Measurements from ENCODE around the gene TUFM.
"Not testable (repeated sequence)": the region's sequence is repeated elsewhere in the genome, so short reads cannot be mapped to it uniquely, and the experiment has no call there.

DNA sequence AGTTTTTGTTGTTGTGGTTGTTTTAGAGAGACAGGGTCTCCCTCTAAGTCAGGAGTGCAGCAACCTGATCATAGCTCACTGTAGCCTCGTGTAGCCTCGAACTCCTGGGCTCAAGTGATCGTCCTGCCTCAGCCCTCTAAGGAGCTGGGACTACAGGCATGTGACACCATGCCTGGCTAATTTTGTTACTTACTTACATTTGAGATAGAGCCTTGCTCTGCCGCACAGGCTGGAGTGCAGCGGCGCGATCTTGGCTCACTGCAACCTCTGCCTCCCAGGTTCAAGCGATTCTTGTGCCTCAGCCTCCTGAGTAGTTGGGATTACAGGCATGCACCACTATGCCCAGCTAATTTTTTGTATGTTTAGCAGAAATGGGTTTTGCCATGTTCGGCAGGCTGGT, 21.5 kb upstream of the TUFM start:
- TF ChIP-seq POLR2A (IDR thresholded peaks at IDR 0.05; ENCODE audit: low read depth, low read length); POLR2AphosphoS5 (IDR thresholded peaks at IDR 0.05; ENCODE audit: low read depth, low read length); TAF1 (IDR thresholded peaks at IDR 0.05; ENCODE audit: borderline replicate concordance, low read depth, low read length): not testable (repeated sequence)

All from GM12892 (cell line).